Measurements from ENCODE around the gene NELFA.
A peak's percentile ranks its signal among the peaks of the same experiment; 100 is the strongest.

NELFA gene

GRCh38 chr4:2015008-2015407 is 6.2 kb upstream of the NELFA start:
- TF ChIP-seq POLR2AphosphoS5 (IDR thresholded peaks at IDR 0.05; ENCODE audit: low read depth, low read length) (no peak), TAF1 (IDR thresholded peaks at IDR 0.05; ENCODE audit: borderline replicate concordance, insufficient read depth, low read length) (no peak), FOXP2 (optimal IDR thresholded peaks at IDR 0.05; ENCODE audit: borderline replicate concordance, extremely low read depth, extremely low read length, insufficient read depth) (no peak)

- TF ChIP-seq POLR2AphosphoS5 (IDR thresholded peaks at IDR 0.05; ENCODE audit: low read depth, low read length) (no peak), SIN3A (IDR thresholded peaks at IDR 0.05; ENCODE audit: borderline replicate concordance, insufficient read depth, low read length) (no peak), FOXP2 (optimal IDR thresholded peaks at IDR 0.05; ENCODE audit: borderline replicate concordance, extremely low read depth, extremely low read length, insufficient read depth) (no peak), REST (IDR thresholded peaks at IDR 0.05; ENCODE audit: insufficient read depth in 1 of 2, low read depth in 2 of 2, low read length in 2 of 2) (no peak), TAF1 (IDR thresholded peaks at IDR 0.05; ENCODE audit: borderline replicate concordance, insufficient read depth, low read length) (no peak)
These were observed 2.8 kb upstream of the NELFA start for GRCh38 chr4:2011583-2011982.

DNA sequence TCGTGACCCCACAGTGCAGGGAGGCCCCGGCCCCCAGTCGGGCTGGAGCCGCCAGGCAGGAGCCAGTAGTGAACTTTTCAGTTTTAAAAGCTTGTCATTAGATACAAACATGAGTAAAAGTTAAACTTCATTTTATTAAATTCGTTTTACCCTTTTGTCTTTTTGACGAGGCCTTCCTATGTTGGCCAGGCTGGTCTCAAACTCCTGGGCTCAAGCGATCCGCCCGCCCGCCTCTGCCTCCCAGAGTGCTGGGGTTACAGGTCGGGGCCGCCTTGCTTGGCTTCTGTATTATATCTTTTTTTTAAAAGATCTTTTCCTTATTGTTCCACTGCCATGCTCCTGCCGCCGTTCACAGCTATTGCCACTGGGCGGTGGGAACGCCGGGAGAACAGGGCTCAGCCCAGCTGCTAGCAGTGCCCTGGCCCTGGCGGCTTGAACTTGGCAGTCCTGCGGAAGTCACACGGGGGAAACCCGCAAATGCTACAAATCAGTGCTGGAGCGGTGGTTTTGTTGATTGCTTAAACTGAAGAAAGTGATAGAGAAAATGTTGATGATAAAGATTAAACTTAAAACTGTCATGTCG is 968 bp upstream of the NELFA start:
- no peak for TF ChIP-seq POLR2AphosphoS5 (IDR thresholded peaks at IDR 0.05; ENCODE audit: low read depth, low read length)
- no peak for TF ChIP-seq SIN3A (IDR thresholded peaks at IDR 0.05; ENCODE audit: borderline replicate concordance, insufficient read depth, low read length)
- TF ChIP-seq FOXP2 (optimal IDR thresholded peaks at IDR 0.05; ENCODE audit: borderline replicate concordance, extremely low read depth, extremely low read length, insufficient read depth): no peak
- no peak; a peak in 1 of 4 replicates for TF ChIP-seq REST (IDR thresholded peaks at IDR 0.05; ENCODE audit: insufficient read depth in 1 of 2, low read depth in 2 of 2, low read length in 2 of 2)
- no peak for TF ChIP-seq TAF1 (IDR thresholded peaks at IDR 0.05; ENCODE audit: borderline replicate concordance, insufficient read depth, low read length)

DNA sequence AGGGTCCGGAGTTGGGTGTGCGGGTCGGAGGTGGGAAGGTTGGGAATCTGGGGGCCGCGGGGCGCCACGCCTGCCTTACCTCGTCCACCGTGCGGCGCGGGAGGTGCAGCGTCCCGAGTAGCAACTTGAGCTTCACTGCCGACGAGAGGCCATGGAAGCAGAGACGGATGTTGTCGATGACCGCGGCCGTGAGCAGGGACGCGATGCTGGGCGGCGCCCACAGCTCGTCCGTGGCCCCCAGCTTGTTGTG is 178 bp downstream of the NELFA start:
- no peak for TF ChIP-seq TAF1 (IDR thresholded peaks at IDR 0.05; ENCODE audit: borderline replicate concordance, insufficient read depth, low read length)
- TF ChIP-seq REST (IDR thresholded peaks at IDR 0.05; ENCODE audit: insufficient read depth in 1 of 2, low read depth in 2 of 2, low read length in 2 of 2): peak in 1 of 2 experiments; percentile 55; a peak in 1 of 4 replicates
- TF ChIP-seq SIN3A (IDR thresholded peaks at IDR 0.05; ENCODE audit: borderline replicate concordance, insufficient read depth, low read length): 0 out of 2 replicates have a peak, but pooled peaks have one; percentile 80

DNA sequence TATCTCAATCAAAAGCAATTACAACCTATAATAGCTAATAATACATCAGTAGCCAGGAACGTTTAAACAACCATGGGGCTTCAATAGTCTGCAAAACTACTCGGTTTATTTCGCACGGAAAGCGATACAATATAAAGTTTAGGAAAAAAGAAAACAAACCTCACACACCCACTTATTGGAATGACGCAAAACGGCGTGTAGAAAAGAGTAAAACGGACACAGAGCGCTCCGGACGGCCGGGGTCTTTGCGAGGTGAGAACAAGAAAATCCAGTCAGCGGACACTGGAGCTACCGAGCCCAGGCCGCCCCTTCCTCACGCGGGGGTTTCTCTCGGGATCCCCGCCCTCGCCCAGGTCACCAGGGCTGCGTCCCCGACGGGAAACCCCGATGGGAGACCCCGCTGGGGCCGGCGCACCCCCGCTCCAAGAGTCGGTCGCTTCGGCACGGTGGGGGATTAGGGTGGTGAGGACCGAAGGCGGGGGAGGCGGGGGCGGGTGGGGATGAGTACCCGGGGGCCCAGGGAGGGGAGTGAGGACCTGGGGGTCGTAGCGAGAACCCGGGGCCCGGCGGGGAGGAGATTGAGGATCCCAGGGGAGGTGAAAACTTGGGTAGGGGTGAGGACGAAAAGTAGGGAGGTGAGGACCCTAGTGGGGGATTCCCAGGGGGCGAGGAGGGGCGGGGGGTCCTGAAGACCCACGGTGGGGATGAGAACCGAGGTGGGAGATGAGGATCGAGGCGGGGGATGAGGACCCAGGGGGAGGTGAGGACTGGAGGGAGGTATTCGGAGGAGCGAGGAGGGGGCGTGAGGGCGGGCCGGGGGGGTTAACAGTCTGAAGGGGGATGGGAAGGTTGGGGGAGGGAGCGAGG is 737 bp downstream of the NELFA start:
- TF ChIP-seq POLR2AphosphoS5 (IDR thresholded peaks at IDR 0.05; ENCODE audit: low read depth, low read length) (no peak), TAF1 (IDR thresholded peaks at IDR 0.05; ENCODE audit: borderline replicate concordance, insufficient read depth, low read length) (no peak), SIN3A (IDR thresholded peaks at IDR 0.05; ENCODE audit: borderline replicate concordance, insufficient read depth, low read length) (no peak), FOXP2 (optimal IDR thresholded peaks at IDR 0.05; ENCODE audit: borderline replicate concordance, extremely low read depth, extremely low read length, insufficient read depth) (no peak), REST (IDR thresholded peaks at IDR 0.05; ENCODE audit: insufficient read depth in 1 of 2, low read depth in 2 of 2, low read length in 2 of 2) (no peak)

Data from PFSK-1 (cell line).